HepG2 (cell line): ENCODE data around the gene FAM193A. TPM values are rescaled to one million over a fixed set of nuclear protein-coding genes. Genes with fewer than 3 reads are reported as not detected.

ENCODE experiments used
- CBX2 ChIP-seq, 2 experiments: fragments of 200-600 bp in 1 of 2; sonication (generic); formaldehyde crosslinking in 1 of 2; IDR thresholded peaks; 2 replicates each; pipeline versions ENCODE4 v1.7.0 to v1.8.1; 2018 to 2022; ENCODE audit warnings: low read depth in 2 of 2, low read length in 1 of 2, mild to moderate bottlenecking in 1 of 2, missing genetic modification reagents in 1 of 2
- CHD2 ChIP-seq: IDR thresholded peaks from 2 replicates; pipeline ENCODE4 v1.6.1; 2011; ENCODE audit warnings: low read depth, low read length, improper control_type of control experiment
- HNRNPL ChIP-seq: fragments of 200-400 bp; formaldehyde crosslinking; IDR thresholded peaks from 2 replicates; pipeline ENCODE4 v1.6.1; 2017; ENCODE audit warnings: mild to moderate bottlenecking, low read depth, low read length
- JUNB ChIP-seq: sonication (generic); formaldehyde crosslinking; IDR thresholded peaks from 2 replicates; pipeline ENCODE4 v1.8.0; 2022; ENCODE audit warnings: missing genetic modification reagents, mild to moderate bottlenecking, borderline replicate concordance
- KLF9 ChIP-seq: IDR thresholded peaks from 2 replicates; pipeline ENCODE4 v1.6.1; 2016; ENCODE audit warnings: low read depth
- NRL ChIP-seq: sonication (generic); formaldehyde crosslinking; IDR thresholded peaks from 2 replicates; pipeline ENCODE4 v1.5.0; 2020; ENCODE audit warnings: missing genetic modification reagents, mild to moderate bottlenecking, moderate library complexity, borderline replicate concordance
- RAD51 ChIP-seq: fragments of 450-650 bp; IDR thresholded peaks from 2 replicates; pipeline ENCODE4 v1.6.1; 2016; ENCODE audit warnings: borderline replicate concordance
- RBFOX2 ChIP-seq: fragments of 200-400 bp; formaldehyde crosslinking; IDR thresholded peaks from 2 replicates; pipeline ENCODE4 v1.6.1; 2017; ENCODE audit warnings: low read depth, mild to moderate bottlenecking, low read length
- TAF15 ChIP-seq: fragments of 200-400 bp; formaldehyde crosslinking; IDR thresholded peaks from one replicate; pipeline ENCODE4 v1.6.1; 2018; ENCODE audit warnings: mild to moderate bottlenecking, low read depth, low read length; ENCODE audit not compliant: poor library complexity, severe bottlenecking
- TGIF2 ChIP-seq: IDR thresholded peaks from 2 replicates; pipeline ENCODE4 v1.6.1; 2016; ENCODE audit warnings: control low read depth, missing compliant biosample characterization
- TMF1 ChIP-seq: sonication (generic); formaldehyde crosslinking; IDR thresholded peaks from 2 replicates; pipeline ENCODE4 v1.8.1; 2022; ENCODE audit warnings: low read depth, missing genetic modification reagents
- U2AF2 ChIP-seq: fragments of 200-400 bp; formaldehyde crosslinking; IDR thresholded peaks from 2 replicates; pipeline ENCODE4 v1.6.1; 2017; ENCODE audit warnings: low read depth, mild to moderate bottlenecking, low read length
- ZFAT ChIP-seq: sonication (generic); formaldehyde crosslinking; conservative IDR thresholded peaks from 2 replicates; pipeline ENCODE4 v1.8.1; 2023; ENCODE audit warnings: missing genetic modification reagents, inconsistent platforms
- ZNF10 ChIP-seq: sonication (generic); formaldehyde crosslinking; IDR thresholded peaks from 2 replicates; pipeline ENCODE4 v1.4.0; 2020; ENCODE audit warnings: mild to moderate bottlenecking, low read depth, missing genetic modification reagents, borderline replicate concordance
- ZNF121 ChIP-seq: sonication (generic); formaldehyde crosslinking; IDR thresholded peaks from 2 replicates; pipeline ENCODE4 v1.5.0; 2020; ENCODE audit warnings: mild to moderate bottlenecking, missing genetic modification reagents
- ZNF160 ChIP-seq: sonication (generic); formaldehyde crosslinking; IDR thresholded peaks from 2 replicates; pipeline ENCODE4 v1.8.0; 2022; ENCODE audit warnings: mild to moderate bottlenecking, inconsistent platforms, missing genetic modification reagents
- ZNF557 ChIP-seq: sonication (generic); formaldehyde crosslinking; IDR thresholded peaks from 2 replicates; pipeline ENCODE4 v1.4.0; 2020; ENCODE audit warnings: missing genetic modification reagents
- ZNF737 ChIP-seq: sonication (generic); formaldehyde crosslinking; IDR thresholded peaks from 2 replicates; pipeline ENCODE4 v1.5.0; 2020; ENCODE audit warnings: missing genetic modification reagents, mild to moderate bottlenecking, borderline replicate concordance
- ZSCAN20 ChIP-seq: sonication (generic); formaldehyde crosslinking; IDR thresholded peaks from 2 replicates; pipeline ENCODE4 v1.4.0; 2020; ENCODE audit warnings: missing genetic modification reagents, mild to moderate bottlenecking, borderline replicate concordance
- ZSCAN22 ChIP-seq: sonication (generic); formaldehyde crosslinking; IDR thresholded peaks from 2 replicates; pipeline ENCODE4 v1.4.0; 2020; ENCODE audit warnings: mild to moderate bottlenecking, missing genetic modification reagents
- polyA plus RNA-seq, 8 experiments: library from polyadenylated mRNA; depleted of rRNA in 3 of 8; stranded (reverse) in 7 of 8; unstranded in 1 of 8; fragments of >200 nt; fragmentation: Illumina TruSeq in 4 of 8; extraction: Trizol in 4 of 8; gene quantifications; 2 replicates each; pipeline versions ENCODE4 v1.2.1 to v1.2.3, GENCODE V29; 2011 to 2016; ENCODE audit warnings: low read depth in 4 of 8, missing spikeins in 1 of 8, mixed read lengths in 1 of 8; ENCODE audit not compliant: insufficient read depth in 1 of 8
- total RNA-seq, 5 experiments: library from RNA; depleted of rRNA; stranded (reverse); fragments of >200 nt; fragmentation: Illumina TruSeq; extraction: Trizol; gene quantifications; 2 replicates each; pipeline ENCODE4 v1.2.3, GENCODE V29; 2016; ENCODE audit warnings: low read depth in 1 of 5
- TF ChIP-seq, protein P1 (sequence below): sonication (generic); formaldehyde crosslinking; IDR thresholded peaks from 2 replicates; pipeline ENCODE4 v1.4.0; 2020; ENCODE audit warnings: mild to moderate bottlenecking, missing genetic modification reagents
- TF ChIP-seq, protein P2 (sequence below): sonication (generic); formaldehyde crosslinking; IDR thresholded peaks from 2 replicates; pipeline ENCODE4 v1.5.0; 2020; ENCODE audit warnings: missing genetic modification reagents
- TF ChIP-seq, protein P3 (sequence below): sonication (generic); formaldehyde crosslinking; IDR thresholded peaks from 2 replicates; pipeline ENCODE4 v1.4.0; 2020; ENCODE audit warnings: missing genetic modification reagents
- TF ChIP-seq, protein P4 (sequence below): sonication (generic); formaldehyde crosslinking; IDR thresholded peaks from 2 replicates; pipeline ENCODE4 v1.5.1; 2020; ENCODE audit warnings: mild to moderate bottlenecking, missing genetic modification reagents

FAM193A gene
- total and polyA plus RNA-seq, 2 of the 13 experiments (the other 11 are each of a cell fraction or from before 2014, with no cell fraction given) = 5.7 to 8.7 TPM

DNA sequence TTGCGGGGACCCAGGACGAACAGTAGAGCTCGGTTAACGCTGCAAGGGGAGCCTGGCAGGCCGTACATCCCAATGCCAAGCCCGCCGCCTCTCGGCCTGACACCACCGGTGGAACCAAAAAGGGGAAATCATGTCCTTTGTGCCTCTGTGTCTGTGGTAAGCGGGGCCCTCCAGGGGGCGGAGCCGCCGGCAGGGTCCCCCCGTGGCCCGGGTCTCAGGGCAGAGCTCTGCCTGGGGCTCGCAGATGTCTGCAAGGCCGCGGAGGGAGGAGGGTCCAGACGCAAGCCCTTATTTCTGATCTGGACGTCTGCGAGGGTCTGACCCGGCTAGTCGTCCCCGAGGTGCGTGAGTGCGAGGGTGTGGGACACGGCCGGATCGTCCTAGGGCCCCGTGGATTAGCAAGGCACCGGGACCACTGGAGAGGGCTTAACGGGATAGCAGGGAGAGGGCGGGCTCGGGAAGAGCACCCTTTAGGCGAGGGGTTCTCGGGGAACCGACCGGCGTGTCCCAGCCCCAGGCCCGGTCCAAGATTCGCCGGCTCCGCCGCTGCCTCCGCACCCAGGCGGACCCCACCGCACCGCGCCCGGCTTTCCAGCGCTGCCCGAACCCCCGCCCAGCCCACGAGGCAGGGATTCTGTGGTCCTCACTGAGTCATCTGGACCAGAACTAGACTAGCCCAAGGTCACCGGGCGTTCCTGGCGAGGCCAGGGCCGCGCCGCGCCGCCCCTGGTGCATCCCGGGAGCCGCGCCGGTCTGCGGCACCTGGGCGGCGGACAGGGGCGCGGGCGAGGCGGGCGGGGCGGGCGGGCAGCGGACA, 863 bp upstream of the FAM193A start (continued):
- TF ChIP-seq RBFOX2 (peak; percentile 78), TAF15 (no peak), ZNF121 (CRISPR knock-in tag) (no peak), ZSCAN20 (CRISPR knock-in tag) (no peak), ZNF160 (CRISPR knock-in tag) (no peak), TMF1 (no peak), U2AF2 (no peak), KLF9 (no peak), ZSCAN22 (CRISPR knock-in tag) (no peak), NRL (CRISPR knock-in tag) (no peak), TGIF2 (CRISPR knock-in tag) (no peak), RAD51 (no peak), ZFAT (CRISPR knock-in tag) (no peak), JUNB (no peak), CHD2 (no peak), HNRNPL (no peak), ZNF737 (CRISPR knock-in tag) (no peak), ZNF557 (no peak), ZNF10 (no peak), CBX2 (IDR thresholded peaks at IDR 0.05; ENCODE audit: low read depth, low read length) (no peak), CBX2 (CRISPR knock-in tag; IDR thresholded peaks at IDR 0.05; ENCODE audit: low read depth) (no peak)
- TF ChIP-seq, protein P1, sequence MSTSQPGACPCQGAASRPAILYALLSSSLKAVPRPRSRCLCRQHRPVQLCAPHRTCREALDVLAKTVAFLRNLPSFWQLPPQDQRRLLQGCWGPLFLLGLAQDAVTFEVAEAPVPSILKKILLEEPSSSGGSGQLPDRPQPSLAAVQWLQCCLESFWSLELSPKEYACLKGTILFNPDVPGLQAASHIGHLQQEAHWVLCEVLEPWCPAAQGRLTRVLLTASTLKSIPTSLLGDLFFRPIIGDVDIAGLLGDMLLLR (CRISPR knock-in tag) = peak; percentile 17; the same call in 1 of the 2 replicates
- TF ChIP-seq, protein P2, sequence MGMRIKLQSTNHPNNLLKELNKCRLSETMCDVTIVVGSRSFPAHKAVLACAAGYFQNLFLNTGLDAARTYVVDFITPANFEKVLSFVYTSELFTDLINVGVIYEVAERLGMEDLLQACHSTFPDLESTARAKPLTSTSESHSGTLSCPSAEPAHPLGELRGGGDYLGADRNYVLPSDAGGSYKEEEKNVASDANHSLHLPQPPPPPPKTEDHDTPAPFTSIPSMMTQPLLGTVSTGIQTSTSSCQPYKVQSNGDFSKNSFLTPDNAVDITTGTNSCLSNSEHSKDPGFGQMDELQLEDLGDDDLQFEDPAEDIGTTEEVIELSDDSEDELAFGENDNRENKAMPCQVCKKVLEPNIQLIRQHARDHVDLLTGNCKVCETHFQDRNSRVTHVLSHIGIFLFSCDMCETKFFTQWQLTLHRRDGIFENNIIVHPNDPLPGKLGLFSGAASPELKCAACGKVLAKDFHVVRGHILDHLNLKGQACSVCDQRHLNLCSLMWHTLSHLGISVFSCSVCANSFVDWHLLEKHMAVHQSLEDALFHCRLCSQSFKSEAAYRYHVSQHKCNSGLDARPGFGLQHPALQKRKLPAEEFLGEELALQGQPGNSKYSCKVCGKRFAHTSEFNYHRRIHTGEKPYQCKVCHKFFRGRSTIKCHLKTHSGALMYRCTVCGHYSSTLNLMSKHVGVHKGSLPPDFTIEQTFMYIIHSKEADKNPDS (CRISPR knock-in tag) = no peak
- TF ChIP-seq, protein P3, sequence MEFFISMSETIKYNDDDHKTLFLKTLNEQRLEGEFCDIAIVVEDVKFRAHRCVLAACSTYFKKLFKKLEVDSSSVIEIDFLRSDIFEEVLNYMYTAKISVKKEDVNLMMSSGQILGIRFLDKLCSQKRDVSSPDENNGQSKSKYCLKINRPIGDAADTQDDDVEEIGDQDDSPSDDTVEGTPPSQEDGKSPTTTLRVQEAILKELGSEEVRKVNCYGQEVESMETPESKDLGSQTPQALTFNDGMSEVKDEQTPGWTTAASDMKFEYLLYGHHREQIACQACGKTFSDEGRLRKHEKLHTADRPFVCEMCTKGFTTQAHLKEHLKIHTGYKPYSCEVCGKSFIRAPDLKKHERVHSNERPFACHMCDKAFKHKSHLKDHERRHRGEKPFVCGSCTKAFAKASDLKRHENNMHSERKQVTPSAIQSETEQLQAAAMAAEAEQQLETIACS (CRISPR knock-in tag) = no peak
- TF ChIP-seq, protein P4, sequence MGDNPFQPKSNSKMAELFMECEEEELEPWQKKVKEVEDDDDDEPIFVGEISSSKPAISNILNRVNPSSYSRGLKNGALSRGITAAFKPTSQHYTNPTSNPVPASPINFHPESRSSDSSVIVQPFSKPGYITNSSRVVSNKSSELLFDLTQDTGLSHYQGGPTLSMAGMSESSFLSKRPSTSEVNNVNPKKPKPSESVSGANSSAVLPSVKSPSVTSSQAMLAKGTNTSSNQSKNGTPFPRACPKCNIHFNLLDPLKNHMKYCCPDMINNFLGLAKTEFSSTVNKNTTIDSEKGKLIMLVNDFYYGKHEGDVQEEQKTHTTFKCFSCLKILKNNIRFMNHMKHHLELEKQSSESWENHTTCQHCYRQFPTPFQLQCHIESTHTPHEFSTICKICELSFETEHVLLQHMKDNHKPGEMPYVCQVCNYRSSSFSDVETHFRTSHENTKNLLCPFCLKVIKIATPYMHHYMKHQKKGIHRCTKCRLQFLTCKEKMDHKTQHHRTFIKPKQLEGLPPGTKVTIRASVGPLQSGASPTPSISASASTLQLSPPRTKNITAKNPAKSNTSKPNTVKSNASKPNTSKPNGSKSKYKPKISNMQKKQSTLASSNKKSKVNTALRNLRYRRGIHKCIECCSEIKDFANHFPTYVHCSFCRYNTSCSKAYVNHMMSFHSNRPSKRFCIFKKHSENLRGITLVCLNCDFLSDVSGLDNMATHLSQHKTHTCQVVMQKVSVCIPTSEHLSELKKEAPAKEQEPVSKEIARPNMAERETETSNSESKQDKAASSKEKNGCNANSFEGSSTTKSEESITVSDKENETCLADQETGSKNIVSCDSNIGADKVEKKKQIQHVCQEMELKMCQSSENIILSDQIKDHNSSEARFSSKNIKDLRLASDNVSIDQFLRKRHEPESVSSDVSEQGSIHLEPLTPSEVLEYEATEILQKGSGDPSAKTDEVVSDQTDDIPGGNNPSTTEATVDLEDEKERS (CRISPR knock-in tag) = no peak
